GM23338 (cell line): ENCODE data around the gene SLC25A13.

Experiments
- CREB1 ChIP-seq: fragments of 250-450 bp; sonication (Bioruptor Pico); IDR thresholded peaks from 2 replicates; pipeline ENCODE4 v1.5.0; 2020; ENCODE audit warnings: low read depth, mild to moderate bottlenecking, moderate library complexity
- EZH2 ChIP-seq: fragments of 200-600 bp; sonication (generic); IDR thresholded peaks from one replicate; pipeline ENCODE4 v1.8.0; 2017; ENCODE audit warnings: antibody characterized with exemption, mild to moderate bottlenecking, low read depth; ENCODE audit not compliant: unreplicated experiment
- EZH2phosphoT487 ChIP-seq: fragments of 200-600 bp; sonication (generic); IDR thresholded peaks from one replicate; pipeline ENCODE4 v1.8.1; 2018; ENCODE audit warnings: antibody characterized with exemption; ENCODE audit not compliant: unreplicated experiment
- JUNB ChIP-seq: IDR thresholded peaks from one replicate; pipeline ENCODE4 v1.6.1; 2016; ENCODE audit warnings: antibody characterized with exemption; ENCODE audit not compliant: unreplicated experiment
- POLR2AphosphoS5 ChIP-seq: IDR thresholded peaks from 2 replicates; pipeline ENCODE4 v1.6.1; 2016; ENCODE audit warnings: antibody characterized with exemption, low read depth
- ZNF331 ChIP-seq: fragments of 250-450 bp; sonication (Bioruptor Pico); IDR thresholded peaks from 2 replicates; pipeline ENCODE4 v1.5.0; 2020; ENCODE audit warnings: low read depth, mild to moderate bottlenecking, moderate library complexity
- TF ChIP-seq, protein P1 (sequence below), 2 experiments: fragments of 200-600 bp in 1 of 2; sonication (generic) in 1 of 2; conservative IDR thresholded peaks; 2 replicates each; pipeline versions ENCODE4 v1.5.1 to v1.6.1; 2016 to 2017; ENCODE audit warnings: antibody characterized with exemption in 2 of 2, low read depth in 2 of 2, mild to moderate bottlenecking in 2 of 2, moderate library complexity in 1 of 2
- TF ChIP-seq, protein P2 (sequence below): IDR thresholded peaks from one replicate; pipeline ENCODE4 v1.6.1; 2018; ENCODE audit warnings: antibody characterized with exemption; ENCODE audit not compliant: unreplicated experiment
- TF ChIP-seq, protein P3 (sequence below): IDR thresholded peaks from 2 replicates; pipeline ENCODE4 v1.6.1; 2016; ENCODE audit warnings: antibody characterized with exemption

DNA sequence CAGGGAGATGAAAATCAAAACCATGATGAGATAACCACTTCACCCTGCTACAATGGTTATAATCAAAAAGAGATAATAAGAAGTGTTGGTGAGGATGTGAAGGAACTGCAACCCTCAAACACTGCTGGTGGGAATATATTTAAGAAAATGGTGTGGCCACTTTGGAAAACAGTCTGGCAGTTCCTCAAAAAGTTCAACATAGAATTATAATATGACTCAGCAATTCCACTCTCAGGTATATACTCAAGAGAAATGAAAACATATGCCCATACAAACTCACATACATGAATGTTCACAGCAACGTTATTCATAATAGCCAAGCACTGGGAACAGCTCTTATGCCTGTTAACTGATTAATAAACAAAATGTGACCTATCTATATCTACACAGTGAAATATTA lies 104.8 kb downstream of the SLC25A13 start:
- TF ChIP-seq, protein P1, sequence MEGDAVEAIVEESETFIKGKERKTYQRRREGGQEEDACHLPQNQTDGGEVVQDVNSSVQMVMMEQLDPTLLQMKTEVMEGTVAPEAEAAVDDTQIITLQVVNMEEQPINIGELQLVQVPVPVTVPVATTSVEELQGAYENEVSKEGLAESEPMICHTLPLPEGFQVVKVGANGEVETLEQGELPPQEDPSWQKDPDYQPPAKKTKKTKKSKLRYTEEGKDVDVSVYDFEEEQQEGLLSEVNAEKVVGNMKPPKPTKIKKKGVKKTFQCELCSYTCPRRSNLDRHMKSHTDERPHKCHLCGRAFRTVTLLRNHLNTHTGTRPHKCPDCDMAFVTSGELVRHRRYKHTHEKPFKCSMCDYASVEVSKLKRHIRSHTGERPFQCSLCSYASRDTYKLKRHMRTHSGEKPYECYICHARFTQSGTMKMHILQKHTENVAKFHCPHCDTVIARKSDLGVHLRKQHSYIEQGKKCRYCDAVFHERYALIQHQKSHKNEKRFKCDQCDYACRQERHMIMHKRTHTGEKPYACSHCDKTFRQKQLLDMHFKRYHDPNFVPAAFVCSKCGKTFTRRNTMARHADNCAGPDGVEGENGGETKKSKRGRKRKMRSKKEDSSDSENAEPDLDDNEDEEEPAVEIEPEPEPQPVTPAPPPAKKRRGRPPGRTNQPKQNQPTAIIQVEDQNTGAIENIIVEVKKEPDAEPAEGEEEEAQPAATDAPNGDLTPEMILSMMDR (conservative IDR thresholded peaks at IDR 0.05; ENCODE audit: low read depth in 2 of 2) = no peak
- TF ChIP-seq POLR2AphosphoS5 (no peak), EZH2 (no peak), EZH2phosphoT487 (no peak), JUNB (no peak), CREB1 (no peak), ZNF331 (CRISPR knock-in tag) (no peak)
- TF ChIP-seq, protein P2, sequence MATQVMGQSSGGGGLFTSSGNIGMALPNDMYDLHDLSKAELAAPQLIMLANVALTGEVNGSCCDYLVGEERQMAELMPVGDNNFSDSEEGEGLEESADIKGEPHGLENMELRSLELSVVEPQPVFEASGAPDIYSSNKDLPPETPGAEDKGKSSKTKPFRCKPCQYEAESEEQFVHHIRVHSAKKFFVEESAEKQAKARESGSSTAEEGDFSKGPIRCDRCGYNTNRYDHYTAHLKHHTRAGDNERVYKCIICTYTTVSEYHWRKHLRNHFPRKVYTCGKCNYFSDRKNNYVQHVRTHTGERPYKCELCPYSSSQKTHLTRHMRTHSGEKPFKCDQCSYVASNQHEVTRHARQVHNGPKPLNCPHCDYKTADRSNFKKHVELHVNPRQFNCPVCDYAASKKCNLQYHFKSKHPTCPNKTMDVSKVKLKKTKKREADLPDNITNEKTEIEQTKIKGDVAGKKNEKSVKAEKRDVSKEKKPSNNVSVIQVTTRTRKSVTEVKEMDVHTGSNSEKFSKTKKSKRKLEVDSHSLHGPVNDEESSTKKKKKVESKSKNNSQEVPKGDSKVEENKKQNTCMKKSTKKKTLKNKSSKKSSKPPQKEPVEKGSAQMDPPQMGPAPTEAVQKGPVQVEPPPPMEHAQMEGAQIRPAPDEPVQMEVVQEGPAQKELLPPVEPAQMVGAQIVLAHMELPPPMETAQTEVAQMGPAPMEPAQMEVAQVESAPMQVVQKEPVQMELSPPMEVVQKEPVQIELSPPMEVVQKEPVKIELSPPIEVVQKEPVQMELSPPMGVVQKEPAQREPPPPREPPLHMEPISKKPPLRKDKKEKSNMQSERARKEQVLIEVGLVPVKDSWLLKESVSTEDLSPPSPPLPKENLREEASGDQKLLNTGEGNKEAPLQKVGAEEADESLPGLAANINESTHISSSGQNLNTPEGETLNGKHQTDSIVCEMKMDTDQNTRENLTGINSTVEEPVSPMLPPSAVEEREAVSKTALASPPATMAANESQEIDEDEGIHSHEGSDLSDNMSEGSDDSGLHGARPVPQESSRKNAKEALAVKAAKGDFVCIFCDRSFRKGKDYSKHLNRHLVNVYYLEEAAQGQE = no peak
- TF ChIP-seq, protein P3, sequence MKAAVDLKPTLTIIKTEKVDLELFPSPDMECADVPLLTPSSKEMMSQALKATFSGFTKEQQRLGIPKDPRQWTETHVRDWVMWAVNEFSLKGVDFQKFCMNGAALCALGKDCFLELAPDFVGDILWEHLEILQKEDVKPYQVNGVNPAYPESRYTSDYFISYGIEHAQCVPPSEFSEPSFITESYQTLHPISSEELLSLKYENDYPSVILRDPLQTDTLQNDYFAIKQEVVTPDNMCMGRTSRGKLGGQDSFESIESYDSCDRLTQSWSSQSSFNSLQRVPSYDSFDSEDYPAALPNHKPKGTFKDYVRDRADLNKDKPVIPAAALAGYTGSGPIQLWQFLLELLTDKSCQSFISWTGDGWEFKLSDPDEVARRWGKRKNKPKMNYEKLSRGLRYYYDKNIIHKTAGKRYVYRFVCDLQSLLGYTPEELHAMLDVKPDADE = no peak
